Measurements from ENCODE around the gene DHRS1.

The DHRS1 gene

GRCh38 chr14:24299255-24300191 lies at the start of gene DHRS1, which contains the start of gene NOP9:
DHRS1 (minus strand) TSS chr14:24299780; CDS start chr14:24299106, 674 bp downstream.
NOP9 (plus strand) TSS chr14:24299850; CDS start chr14:24299955, 105 bp downstream.
- H2AFZ ChIP-seq (ENCODE audit: low read depth, low read length) = peak within 1 kb of the TSS; percentile 97

GRCh38 chr14:24348186-24348585 lies 48.6 kb upstream of the DHRS1 start:
- Histone ChIP-seq H3K27ac (ENCODE audit: low read length) (no peak overlapping the region), H3K4me3 (ENCODE audit: low read depth in 1 of 2, low read length in 2 of 2) (no peak overlapping the region), H3K79me2 (ENCODE audit: insufficient read depth, low read length) (no peaks in the 10 kb centered on the region), H2AFZ (ENCODE audit: low read depth, low read length) (no peak overlapping the region), H3K9me3 (ENCODE audit: insufficient read depth, low read length, severe bottlenecking) (no peaks in the 10 kb centered on the region), H3K4me1 (ENCODE audit: insufficient read depth, low read length) (no peaks in the 10 kb centered on the region), H3K36me3 (ENCODE audit: insufficient read depth, low read length) (no peaks in the 10 kb centered on the region), H3K4me2 (ENCODE audit: insufficient read depth, low read length) (no peak overlapping the region), H4K20me1 (ENCODE audit: insufficient read depth, low read length) (no peaks in the 10 kb centered on the region), H3K27me3 (ENCODE audit: insufficient read depth, low read length, poor library complexity) (peaks cover 16% of the 10 kb centered on the region), H3K9ac (ENCODE audit: low read depth, low read length) (no peak overlapping the region)
- TF ChIP-seq CTCF (IDR thresholded peaks at IDR 0.05; ENCODE audit: borderline replicate concordance, extremely low read depth, low read length, poor library complexity, severe bottlenecking) (no peak), EZH2 (IDR thresholded peaks at IDR 0.05; ENCODE audit: borderline replicate concordance, low read depth, low read length, severe bottlenecking) (no peak)
- no peak for DNase-seq
- no peak for ATAC-seq (ENCODE audit: insufficient read depth, low read depth)

More at GRCh38 chr14:24299255-24300191, at the start of gene DHRS1, which contains the start of gene NOP9:
- TF ChIP-seq CTCF (IDR thresholded peaks at IDR 0.05; ENCODE audit: borderline replicate concordance, extremely low read depth, low read length, poor library complexity, severe bottlenecking) (no peak), EZH2 (IDR thresholded peaks at IDR 0.05; ENCODE audit: borderline replicate concordance, low read depth, low read length, severe bottlenecking) (no peak)
- DNase-seq (peak; percentile 87), ATAC-seq (ENCODE audit: insufficient read depth, low read depth) (peak; percentile 74)
- Histone ChIP-seq H3K79me2 (ENCODE audit: insufficient read depth, low read length) (peaks cover 31% of the 10 kb centered on the region), H3K9ac (ENCODE audit: low read depth, low read length) (peak within 1 kb of the TSS; percentile 73), H3K27me3 (ENCODE audit: insufficient read depth, low read length, poor library complexity) (no peaks in the 10 kb centered on the region), H3K9me3 (ENCODE audit: insufficient read depth, low read length, severe bottlenecking) (no peaks in the 10 kb centered on the region), H3K4me3 (ENCODE audit: low read depth in 1 of 2, low read length in 2 of 2) (peak within 1 kb of the TSS; percentile 50 to 95; a peak in 3 of 4 replicates), H3K4me2 (ENCODE audit: insufficient read depth, low read length) (peak within 1 kb of the TSS; percentile 94), H3K4me1 (ENCODE audit: insufficient read depth, low read length) (peaks cover 51% of the 10 kb centered on the region), H3K27ac (ENCODE audit: low read length) (peak within 1 kb of the TSS; percentile 79), H3K36me3 (ENCODE audit: insufficient read depth, low read length) (peaks cover 50% of the 10 kb centered on the region), H4K20me1 (ENCODE audit: insufficient read depth, low read length) (peaks cover 5% of the 10 kb centered on the region; the same call in 1 of the 2 replicates)

GRCh38 chr14:24347134-24347533 lies 47.6 kb upstream of the DHRS1 start:
- no peak overlapping the region for H3K4me3 ChIP-seq (ENCODE audit: low read depth in 1 of 2, low read length in 2 of 2)
- H3K4me2 ChIP-seq (ENCODE audit: insufficient read depth, low read length) = no peak overlapping the region
- no peaks in the 10 kb centered on the region for H3K4me1 ChIP-seq (ENCODE audit: insufficient read depth, low read length)
- TF ChIP-seq EZH2 (IDR thresholded peaks at IDR 0.05; ENCODE audit: borderline replicate concordance, low read depth, low read length, severe bottlenecking) = no peak
- no peak for TF ChIP-seq CTCF (IDR thresholded peaks at IDR 0.05; ENCODE audit: borderline replicate concordance, extremely low read depth, low read length, poor library complexity, severe bottlenecking)
- no peaks in the 10 kb centered on the region for H3K36me3 ChIP-seq (ENCODE audit: insufficient read depth, low read length)
- no peaks in the 10 kb centered on the region for H4K20me1 ChIP-seq (ENCODE audit: insufficient read depth, low read length)
- H3K79me2 ChIP-seq (ENCODE audit: insufficient read depth, low read length) = no peaks in the 10 kb centered on the region
- H3K9me3 ChIP-seq (ENCODE audit: insufficient read depth, low read length, severe bottlenecking) = no peaks in the 10 kb centered on the region
- no peak for DNase-seq
- no peak overlapping the region for H2AFZ ChIP-seq (ENCODE audit: low read depth, low read length)
- no peak overlapping the region for H3K9ac ChIP-seq (ENCODE audit: low read depth, low read length)
- ATAC-seq (ENCODE audit: insufficient read depth, low read depth) = no peak
- H3K27me3 ChIP-seq (ENCODE audit: insufficient read depth, low read length, poor library complexity) = peaks cover 13% of the 10 kb centered on the region
- H3K27ac ChIP-seq (ENCODE audit: low read length) = no peak overlapping the region
